Adipocyte (in vitro differentiated cells): ENCODE results near the gene SH3RF3.

Source experiments
- DNase-seq: peaks from one replicate; pipeline ENCODE4 v3.0.0-alpha.2; 2015; ENCODE audit warnings: low read depth
- H3K27me3 ChIP-seq: replicated peaks from 2 replicates; pipeline ENCODE4 v1.7.0; 2013; ENCODE audit warnings: mild to moderate bottlenecking, low read length, moderate library complexity; ENCODE audit not compliant: control insufficient read depth, insufficient read depth
- H3K36me3 ChIP-seq: 2 replicates; pipeline ENCODE4 v1.7.0; 2013; ENCODE audit warnings: low read length, mild to moderate bottlenecking, moderate library complexity; ENCODE audit not compliant: control insufficient read depth, insufficient read depth, severe bottlenecking
- H3K4me1 ChIP-seq: 2 replicates; pipeline ENCODE4 v1.7.0; 2013; ENCODE audit warnings: mild to moderate bottlenecking, low read length, moderate library complexity; ENCODE audit not compliant: control insufficient read depth, insufficient read depth
- H3K4me3 ChIP-seq: 2 replicates; pipeline ENCODE4 v1.7.0; 2013; ENCODE audit warnings: mild to moderate bottlenecking, low read length, moderate library complexity
- H3K9ac ChIP-seq: 2 replicates; pipeline ENCODE4 v1.7.0; 2013; ENCODE audit warnings: mild to moderate bottlenecking, low read length, moderate library complexity
- H3K9me3 ChIP-seq: 2 replicates; pipeline ENCODE4 v1.7.0; 2013; ENCODE audit warnings: mild to moderate bottlenecking, low read length, moderate library complexity; ENCODE audit not compliant: control insufficient read depth

Gene SH3RF3

GRCh38 chr2:109253217-109253616 lies 124.2 kb downstream of the SH3RF3 start:
- DNase-seq = no peak

GRCh38 chr2:109254174-109254904 lies 125.3 kb downstream of the SH3RF3 start:
- no peak overlapping the region for H3K4me3 ChIP-seq
- no peaks in the 10 kb centered on the region for H3K9me3 ChIP-seq
- H3K9ac ChIP-seq = no peak overlapping the region
- H3K4me1 ChIP-seq = peaks cover 20% of the 10 kb centered on the region
- no peak for DNase-seq
- no peaks in the 10 kb centered on the region for H3K36me3 ChIP-seq
- H3K27me3 ChIP-seq = no peaks in the 10 kb centered on the region

More at GRCh38 chr2:109253217-109253616, 124.2 kb downstream of the SH3RF3 start:
- Histone ChIP-seq H3K36me3 (no peaks in the 10 kb centered on the region), H3K9me3 (no peaks in the 10 kb centered on the region), H3K9ac (no peak overlapping the region), H3K4me3 (no peak overlapping the region), H3K4me1 (peaks cover 23% of the 10 kb centered on the region), H3K27me3 (no peaks in the 10 kb centered on the region)

GRCh38 chr2:109255654-109256053 lies 126.6 kb downstream of the SH3RF3 start:
- Histone ChIP-seq H3K27me3 (no peaks in the 10 kb centered on the region), H3K4me3 (no peak overlapping the region), H3K4me1 (peaks cover 20% of the 10 kb centered on the region), H3K9ac (no peak overlapping the region), H3K36me3 (no peaks in the 10 kb centered on the region), H3K9me3 (no peaks in the 10 kb centered on the region)
- DNase-seq = no peak

GRCh38 chr2:109256111-109256510 lies 127.1 kb downstream of the SH3RF3 start:
- no peak overlapping the region for H3K4me3 ChIP-seq
- no peak for DNase-seq
- no peaks in the 10 kb centered on the region for H3K27me3 ChIP-seq
- no peaks in the 10 kb centered on the region for H3K9me3 ChIP-seq
- no peak overlapping the region for H3K9ac ChIP-seq
- H3K4me1 ChIP-seq = peaks cover 20% of the 10 kb centered on the region
- H3K36me3 ChIP-seq = no peaks in the 10 kb centered on the region

- Histone ChIP-seq H3K36me3 (no peaks in the 10 kb centered on the region), H3K4me3 (no peak overlapping the region), H3K27me3 (no peaks in the 10 kb centered on the region), H3K9ac (no peak overlapping the region), H3K4me1 (peaks cover 20% of the 10 kb centered on the region), H3K9me3 (no peaks in the 10 kb centered on the region)
- no peak for DNase-seq
These were observed 127.9 kb downstream of the SH3RF3 start for GRCh38 chr2:109256921-109257320.

GRCh38 chr2:109257653-109258052 lies 128.6 kb downstream of the SH3RF3 start:
- no peak overlapping the region for H3K4me3 ChIP-seq
- H3K27me3 ChIP-seq = no peaks in the 10 kb centered on the region
- H3K36me3 ChIP-seq = no peaks in the 10 kb centered on the region
- H3K9ac ChIP-seq = no peak overlapping the region
- no peak for DNase-seq
- no peaks in the 10 kb centered on the region for H3K9me3 ChIP-seq
- H3K4me1 ChIP-seq = peaks cover 20% of the 10 kb centered on the region

- H3K9me3 ChIP-seq = no peaks in the 10 kb centered on the region
- peaks cover 20% of the 10 kb centered on the region for H3K4me1 ChIP-seq
- H3K27me3 ChIP-seq = no peaks in the 10 kb centered on the region
- DNase-seq = no peak
- no peaks in the 10 kb centered on the region for H3K36me3 ChIP-seq
- H3K9ac ChIP-seq = no peak overlapping the region
- no peak overlapping the region for H3K4me3 ChIP-seq
These were observed 129.4 kb downstream of the SH3RF3 start for GRCh38 chr2:109258376-109258775.

- no peak overlapping the region for H3K9ac ChIP-seq
- H3K36me3 ChIP-seq = no peaks in the 10 kb centered on the region
- peaks cover 20% of the 10 kb centered on the region for H3K4me1 ChIP-seq
- no peak for DNase-seq
- H3K27me3 ChIP-seq = no peaks in the 10 kb centered on the region
- no peaks in the 10 kb centered on the region for H3K9me3 ChIP-seq
- no peak overlapping the region for H3K4me3 ChIP-seq
These were observed 130.0 kb downstream of the SH3RF3 start for GRCh38 chr2:109258905-109259540.

- no peaks in the 10 kb centered on the region for H3K9me3 ChIP-seq
- no peak for DNase-seq
- H3K4me3 ChIP-seq = no peak overlapping the region
- H3K27me3 ChIP-seq = no peaks in the 10 kb centered on the region
- peaks cover 21% of the 10 kb centered on the region for H3K4me1 ChIP-seq
- no peaks in the 10 kb centered on the region for H3K36me3 ChIP-seq
- no peak overlapping the region for H3K9ac ChIP-seq
These were observed 130.7 kb downstream of the SH3RF3 start for GRCh38 chr2:109259671-109260070.

- Histone ChIP-seq H3K9ac (no peak overlapping the region), H3K27me3 (no peaks in the 10 kb centered on the region), H3K4me3 (no peak overlapping the region), H3K36me3 (no peaks in the 10 kb centered on the region), H3K4me1 (peaks cover 27% of the 10 kb centered on the region), H3K9me3 (no peaks in the 10 kb centered on the region)
- no peak for DNase-seq
These were observed 131.3 kb downstream of the SH3RF3 start for GRCh38 chr2:109260116-109260855.

- no peaks in the 10 kb centered on the region for H3K36me3 ChIP-seq
- H3K9me3 ChIP-seq = no peaks in the 10 kb centered on the region
- H3K27me3 ChIP-seq = no peaks in the 10 kb centered on the region
- H3K9ac ChIP-seq = no peak overlapping the region
- H3K4me3 ChIP-seq = no peak overlapping the region
- peaks cover 29% of the 10 kb centered on the region for H3K4me1 ChIP-seq
- DNase-seq = no peak
These were observed 132.1 kb downstream of the SH3RF3 start for GRCh38 chr2:109260886-109261700.
